ENCODE measurements around the gene GCNT1.

GRCh38 chr9:76444322-76444929 lies 14.6 kb upstream of the GCNT1 start:
- no peak for TF ChIP-seq CTCF (IDR thresholded peaks at IDR 0.05; ENCODE audit: poor library complexity)
- no peak for TF ChIP-seq EZH2 (IDR thresholded peaks at IDR 0.05; ENCODE audit: borderline replicate concordance)
